ENCODE results near the gene STYK1.
A peak's percentile ranks its signal among the peaks of the same experiment; 100 is the strongest.

The STYK1 gene, protein sequence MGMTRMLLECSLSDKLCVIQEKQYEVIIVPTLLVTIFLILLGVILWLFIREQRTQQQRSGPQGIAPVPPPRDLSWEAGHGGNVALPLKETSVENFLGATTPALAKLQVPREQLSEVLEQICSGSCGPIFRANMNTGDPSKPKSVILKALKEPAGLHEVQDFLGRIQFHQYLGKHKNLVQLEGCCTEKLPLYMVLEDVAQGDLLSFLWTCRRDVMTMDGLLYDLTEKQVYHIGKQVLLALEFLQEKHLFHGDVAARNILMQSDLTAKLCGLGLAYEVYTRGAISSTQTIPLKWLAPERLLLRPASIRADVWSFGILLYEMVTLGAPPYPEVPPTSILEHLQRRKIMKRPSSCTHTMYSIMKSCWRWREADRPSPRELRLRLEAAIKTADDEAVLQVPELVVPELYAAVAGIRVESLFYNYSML

GRCh38 chr12:10673659-10674384 is at the start of gene STYK1:
TSS of gene STYK1 (minus strand) at chr12:10674052. CDS start at chr12:10634618, 39,434 bp downstream.
- DNase-seq (ENCODE audit: low read depth), result peak; percentile 50

DNA sequence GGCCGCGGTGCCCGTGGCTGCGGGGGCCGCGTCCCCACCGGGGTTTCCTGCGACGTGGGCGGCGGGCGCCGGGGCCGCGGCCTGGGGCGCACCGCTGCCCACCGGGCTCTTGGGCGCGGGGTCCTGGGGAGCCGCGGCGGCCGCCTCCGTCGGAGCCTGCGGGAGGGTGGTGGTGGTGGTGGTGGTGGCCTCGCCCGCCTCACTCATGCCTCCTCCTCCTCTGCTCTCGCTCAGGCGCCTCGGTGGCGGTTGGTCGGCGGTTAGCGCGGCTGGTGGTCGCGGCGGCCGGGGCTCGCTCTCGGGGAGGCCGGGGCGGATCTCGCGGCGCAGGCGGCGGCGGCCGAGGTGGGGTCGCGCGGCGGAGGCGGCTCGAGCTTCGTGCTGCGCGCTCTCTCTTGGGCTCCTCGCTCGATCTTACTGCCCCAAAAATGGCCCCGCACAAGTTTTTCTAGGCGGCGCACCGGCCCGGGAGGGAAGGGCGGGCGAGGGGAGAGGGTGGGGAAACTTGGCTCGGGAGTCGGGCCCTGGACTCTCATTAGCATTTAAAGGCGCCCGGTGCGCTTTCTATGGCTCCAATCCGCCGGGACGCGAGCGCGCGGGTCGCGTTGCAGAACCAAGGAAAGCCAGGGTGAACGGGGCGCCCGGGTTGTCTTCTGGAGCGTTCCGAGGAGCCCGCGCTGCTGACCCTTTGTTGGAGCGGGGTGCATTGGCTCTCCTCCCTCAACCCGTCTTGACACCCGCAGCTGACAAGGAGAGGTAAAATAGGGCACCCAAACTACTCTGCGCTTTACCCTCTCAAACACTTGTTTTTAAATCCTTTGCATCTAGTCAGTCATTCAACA is 49.3 kb upstream of the STYK1 start, which contains the start of gene YBX3:
YBX3 (minus strand) TSS at position 419 of the 842 bp plus-strand sequence; CDS start at position 207, 212 bp downstream.
- peak; percentile 43 for DNase-seq (ENCODE audit: low read depth)

DNA sequence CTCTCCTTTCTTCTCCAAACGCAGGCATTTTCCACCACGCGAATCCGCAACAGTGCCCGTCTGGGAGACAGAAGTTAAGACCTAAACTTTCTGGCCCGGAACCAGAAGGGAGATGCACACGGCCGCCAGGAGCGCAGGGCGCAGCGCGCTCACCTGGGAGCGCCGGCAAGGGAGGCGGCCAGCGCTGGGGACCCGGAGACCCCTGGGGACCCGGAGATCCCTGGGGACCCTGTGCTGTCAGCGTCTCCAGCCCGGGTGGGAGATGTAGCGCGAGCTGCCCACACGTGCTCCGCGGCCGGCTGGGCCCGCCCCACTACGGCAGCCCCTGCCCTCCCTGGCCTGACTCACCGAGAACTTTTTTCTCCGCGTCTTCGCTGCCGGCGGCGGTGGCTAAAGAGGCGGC is 48.7 kb upstream of the STYK1 start:
- DNase-seq (ENCODE audit: low read depth), result peak; percentile 59

- DNase-seq (ENCODE audit: low read depth), result peak; percentile 48
Measured at GRCh38 chr12:10721651-10722501, 48.0 kb upstream of the STYK1 start.

DNA sequence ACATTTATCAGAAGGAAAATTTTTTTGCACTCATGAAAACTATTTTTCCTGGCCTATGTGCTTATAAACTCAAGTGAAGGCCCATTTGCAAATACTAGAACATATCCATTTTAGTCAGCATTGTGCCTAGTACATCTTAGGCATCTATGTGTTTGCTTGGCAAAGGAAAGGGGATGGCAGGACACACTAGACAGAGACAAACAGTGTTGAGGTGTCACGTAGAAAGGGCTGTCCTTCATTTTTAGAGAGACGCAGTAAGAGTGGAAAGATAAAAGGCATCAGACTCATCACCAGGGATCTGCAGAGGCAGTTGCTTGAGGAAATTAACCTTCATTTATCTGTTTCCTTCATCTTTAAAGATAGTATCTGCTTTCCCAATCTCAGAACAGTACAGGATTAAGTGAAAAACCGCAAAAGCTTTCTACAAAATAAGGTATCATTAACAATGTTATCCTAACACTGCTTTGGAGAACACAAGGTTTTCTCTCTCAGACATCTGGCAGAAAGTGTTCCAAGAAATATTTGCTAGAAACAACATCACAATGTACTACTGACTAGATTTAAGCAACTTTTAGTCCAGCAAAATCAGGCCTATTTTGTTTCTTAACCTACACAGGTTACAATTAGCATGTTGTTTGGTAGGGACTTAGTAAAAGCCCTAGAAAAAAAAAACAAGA is 47.3 kb upstream of the STYK1 start:
- no peak for DNase-seq (ENCODE audit: low read depth)

GRCh38 chr12:10719482-10719881 is 45.6 kb upstream of the STYK1 start:
- DNase-seq (ENCODE audit: low read depth), result no peak

DNA sequence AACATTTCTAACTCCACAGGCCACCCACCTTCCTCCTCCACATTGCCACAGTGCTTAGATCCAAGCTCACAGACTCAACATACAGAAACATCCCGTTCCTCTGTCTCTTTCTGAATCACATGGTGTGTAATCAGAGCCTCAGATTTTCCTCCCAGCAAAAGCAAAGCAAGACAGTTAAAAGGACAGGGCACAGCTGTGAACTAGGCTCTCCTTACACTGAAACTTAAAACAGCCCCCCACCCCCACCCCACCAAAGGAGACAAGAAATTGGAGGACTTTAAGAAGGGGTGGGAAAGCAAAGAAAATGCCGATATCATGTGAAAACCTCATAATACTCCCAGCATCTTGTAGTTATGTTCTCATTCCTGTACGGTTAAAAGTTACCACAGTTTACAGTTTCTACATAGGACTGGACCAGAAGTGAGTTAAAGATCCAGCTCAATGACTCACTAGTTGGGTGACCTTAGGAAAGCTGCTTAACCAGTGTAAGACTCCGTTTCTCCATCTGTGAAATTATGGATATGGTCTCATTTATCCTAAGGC is 44.5 kb upstream of the STYK1 start:
- DNase-seq (ENCODE audit: low read depth), result no peak

DNA sequence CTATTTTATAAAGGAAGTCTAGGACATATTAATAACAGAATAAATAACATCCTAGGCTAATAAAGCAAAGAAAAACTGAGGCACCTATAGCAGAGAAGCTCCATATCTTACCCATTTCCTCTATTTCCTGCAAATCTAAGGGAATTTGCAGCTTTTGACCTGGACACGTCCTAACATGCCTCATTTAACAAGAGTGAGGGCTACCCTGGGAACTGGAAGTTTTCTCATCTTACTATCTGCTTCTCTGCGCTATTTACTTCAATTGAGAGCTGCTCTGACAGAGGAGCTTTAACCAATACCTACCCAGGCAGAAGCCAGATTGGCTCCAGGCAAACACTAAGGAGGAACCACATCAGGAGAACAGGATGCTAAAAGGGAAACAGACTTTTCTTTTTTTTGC is 43.6 kb upstream of the STYK1 start:
- DNase-seq (ENCODE audit: low read depth), result no peak

GRCh38 chr12:10716704-10717315 is 43.0 kb upstream of the STYK1 start:
- DNase-seq (ENCODE audit: low read depth), result no peak

DNA sequence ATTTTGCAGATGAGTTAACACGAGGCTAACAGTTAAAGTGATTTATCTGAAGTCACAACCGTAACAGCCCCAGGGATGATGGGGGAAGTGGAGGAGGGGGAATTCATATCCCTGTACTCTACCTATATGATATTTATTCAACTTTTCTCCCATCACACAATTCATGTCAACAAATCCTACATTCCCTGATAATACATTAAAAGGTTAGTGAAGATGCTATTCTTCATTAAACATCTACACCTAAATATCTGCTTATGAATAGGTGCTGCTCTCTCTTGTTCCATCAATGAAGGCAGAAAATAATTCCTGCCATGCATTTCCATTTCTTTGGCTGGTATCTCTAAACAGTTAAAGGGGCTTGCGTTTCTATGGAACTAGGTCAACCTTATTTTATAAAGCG is 42.4 kb upstream of the STYK1 start:
- no peak for DNase-seq (ENCODE audit: low read depth)

- no peak for DNase-seq (ENCODE audit: low read depth)
Measured at GRCh38 chr12:10715491-10715890, 41.6 kb upstream of the STYK1 start.

DNA sequence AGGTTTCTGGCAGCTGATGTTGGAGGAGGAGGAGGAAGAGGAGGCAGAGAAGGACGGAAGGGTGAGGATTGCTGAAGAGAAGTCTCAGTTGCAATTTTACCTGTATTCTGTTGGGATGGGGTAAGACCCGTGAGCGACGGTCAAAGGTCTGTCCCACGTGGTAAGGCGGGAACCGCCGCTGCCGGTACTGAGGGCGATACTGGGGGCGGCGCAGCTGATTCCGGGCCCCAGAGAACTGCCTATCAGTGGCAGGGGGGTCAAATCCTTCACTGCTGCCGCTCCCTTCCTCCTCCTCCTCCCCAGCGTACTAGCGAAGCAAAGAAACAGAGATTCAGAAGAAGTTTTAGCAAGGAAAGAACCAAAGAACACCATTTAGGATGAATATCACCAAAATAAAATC is 36.0 kb upstream of the STYK1 start:
- DNase-seq (ENCODE audit: low read depth), result no peak

GRCh38 chr12:10708862-10709261 is 35.0 kb upstream of the STYK1 start:
- no peak for DNase-seq (ENCODE audit: low read depth)

DNA sequence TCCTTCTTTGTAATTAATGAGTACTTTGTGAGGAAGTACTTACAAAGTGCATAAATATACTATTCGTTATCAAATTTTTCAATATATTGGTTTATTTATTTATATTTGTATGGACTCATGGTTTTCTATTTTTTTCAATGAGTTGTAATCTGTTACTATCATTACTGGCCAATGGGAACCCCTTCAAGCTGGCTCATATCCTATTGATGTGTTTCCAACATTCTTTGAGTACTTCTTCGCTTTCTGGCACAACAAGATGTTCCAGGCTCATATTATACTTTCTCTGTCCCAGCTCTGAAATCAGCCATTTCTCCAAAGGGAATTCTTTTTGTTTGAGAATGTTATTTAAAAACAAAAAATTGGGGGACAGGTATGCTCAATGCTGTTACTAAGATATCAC is 31.8 kb upstream of the STYK1 start:
- no peak for DNase-seq (ENCODE audit: low read depth)

- no peak for DNase-seq (ENCODE audit: low read depth)
Measured at GRCh38 chr12:10701843-10702242, 28.0 kb upstream of the STYK1 start.

- no peak for DNase-seq (ENCODE audit: low read depth)
Measured at GRCh38 chr12:10701131-10701681, 27.4 kb upstream of the STYK1 start.

GRCh38 chr12:10700581-10700980 is 26.7 kb upstream of the STYK1 start:
- no peak for DNase-seq (ENCODE audit: low read depth)

DNA sequence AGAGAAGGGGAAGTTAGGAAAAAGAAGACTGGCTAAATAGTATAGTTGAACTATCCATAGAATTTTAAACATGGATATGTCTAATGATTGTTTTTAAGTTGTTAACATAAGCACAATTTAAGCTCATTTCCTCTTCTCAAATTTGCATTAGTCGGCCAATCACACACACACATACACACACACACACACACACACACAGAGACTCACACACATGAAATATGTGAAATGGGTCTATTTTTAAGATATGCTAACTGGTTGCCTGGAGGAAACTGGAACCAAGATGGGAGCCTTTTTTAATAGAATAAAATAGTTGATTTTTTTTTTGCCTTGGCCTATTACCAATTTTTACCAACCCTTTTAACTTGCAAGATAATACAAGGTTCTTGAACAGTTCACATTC is 24.0 kb upstream of the STYK1 start:
- no peak for DNase-seq (ENCODE audit: low read depth)

GRCh38 chr12:10697156-10697555 is 23.3 kb upstream of the STYK1 start:
- no peak for DNase-seq (ENCODE audit: low read depth)

DNA sequence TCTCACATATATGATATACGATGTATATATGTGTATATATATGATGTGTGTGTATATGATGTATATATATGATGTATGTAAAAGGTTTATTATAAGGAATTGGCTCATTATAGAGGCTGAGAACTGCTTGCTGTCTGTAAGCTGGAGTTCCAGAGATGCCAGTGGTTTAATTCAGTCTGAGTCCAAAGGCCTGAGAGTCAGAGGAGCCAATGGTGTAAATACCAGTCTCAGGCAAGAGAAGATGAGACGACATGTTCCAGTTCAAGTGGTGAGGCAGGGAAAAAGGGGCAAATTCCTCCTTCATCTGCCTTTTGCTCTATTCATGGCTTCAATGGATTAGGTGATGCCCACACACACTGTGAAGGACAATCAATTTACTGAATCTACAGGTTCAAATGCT is 17.1 kb upstream of the STYK1 start:
- no peak for DNase-seq (ENCODE audit: low read depth)

Data from stimulated activated CD8-positive, alpha-beta memory T cell treated with anti-CD3 and anti-CD28 coated beads, Interleukin-12 subunit alpha, Interleukin-12 subunit beta, amount 100 ng/mL, for 4 hours (primary cell).